HepG2 (cell line): Measurements from ENCODE around the gene VAMP2. TPM values are rescaled to one million over a fixed set of nuclear protein-coding genes. Genes with fewer than 3 reads are reported as not detected.

ENCODE experiments used
- ARID4A ChIP-seq: sonication (generic); formaldehyde crosslinking; IDR thresholded peaks from 2 replicates; pipeline ENCODE4 v1.5.0; 2020; ENCODE audit warnings: mild to moderate bottlenecking, missing genetic modification reagents, borderline replicate concordance
- ATF2 ChIP-seq: sonication (generic); formaldehyde crosslinking; IDR thresholded peaks from 2 replicates; pipeline ENCODE4 v1.4.0; 2020; ENCODE audit warnings: missing genetic modification reagents
- EP300 ChIP-seq, 3 experiments: sonication (generic) in 1 of 3; formaldehyde crosslinking in 1 of 3; IDR thresholded peaks; 2 replicates each; pipeline versions ENCODE4 v1.5.1 to v1.6.1; 2011 to 2020; ENCODE audit warnings: low read depth in 2 of 3, low read length in 2 of 3, borderline replicate concordance in 1 of 3, improper control_type of control experiment in 1 of 3, mild to moderate bottlenecking in 1 of 3, missing genetic modification reagents in 1 of 3, moderate library complexity in 1 of 3
- SOX13 ChIP-seq, 3 experiments: fragments of 450-650 bp in 1 of 3; sonication (generic) in 1 of 3; formaldehyde crosslinking in 1 of 3; IDR thresholded peaks in 2 of 3; conservative IDR thresholded peaks in 1 of 3; 2 replicates each; pipeline versions ENCODE4 v1.5.0 to v1.6.1; 2016 to 2020; ENCODE audit warnings: antibody characterized with exemption in 1 of 3, mild to moderate bottlenecking in 1 of 3, missing compliant biosample characterization in 1 of 3, missing genetic modification reagents in 1 of 3, moderate library complexity in 1 of 3
- SP4 ChIP-seq: sonication (generic); formaldehyde crosslinking; IDR thresholded peaks from 2 replicates; pipeline ENCODE4 v1.8.1; 2023; ENCODE audit warnings: mild to moderate bottlenecking, missing genetic modification reagents
- ZEB1 ChIP-seq: IDR thresholded peaks from 2 replicates; pipeline ENCODE4 v1.6.1; 2012; ENCODE audit warnings: mild to moderate bottlenecking, low read depth, inconsistent platforms; ENCODE audit not compliant: insufficient replicate concordance
- ZFP90 ChIP-seq: sonication (generic); formaldehyde crosslinking; IDR thresholded peaks from 2 replicates; pipeline ENCODE4 v1.8.0; 2022; ENCODE audit warnings: missing genetic modification reagents, mild to moderate bottlenecking, inconsistent platforms, borderline replicate concordance
- ZNF407 ChIP-seq: sonication (generic); formaldehyde crosslinking; IDR thresholded peaks from one replicate; pipeline ENCODE4 v1.5.1; 2020; ENCODE audit warnings: mild to moderate bottlenecking, missing genetic modification reagents; ENCODE audit errors: not compliant biosample characterization
- ZNF597 ChIP-seq: sonication (generic); formaldehyde crosslinking; IDR thresholded peaks from 2 replicates; pipeline ENCODE4 v1.5.0; 2020; ENCODE audit warnings: missing genetic modification reagents
- ZNF878 ChIP-seq: sonication (generic); formaldehyde crosslinking; IDR thresholded peaks from 2 replicates; pipeline ENCODE4 v1.8.1; 2023; ENCODE audit warnings: mild to moderate bottlenecking, missing genetic modification reagents, moderate library complexity
- polyA plus RNA-seq, 8 experiments: library from polyadenylated mRNA; depleted of rRNA in 3 of 8; stranded (reverse) in 7 of 8; unstranded in 1 of 8; fragments of >200 nt; fragmentation: Illumina TruSeq in 4 of 8; extraction: Trizol in 4 of 8; gene quantifications; 2 replicates each; pipeline versions ENCODE4 v1.2.1 to v1.2.3, GENCODE V29; 2011 to 2016; ENCODE audit warnings: low read depth in 4 of 8, missing spikeins in 1 of 8, mixed read lengths in 1 of 8; ENCODE audit not compliant: insufficient read depth in 1 of 8
- total RNA-seq, 5 experiments: library from RNA; depleted of rRNA; stranded (reverse); fragments of >200 nt; fragmentation: Illumina TruSeq; extraction: Trizol; gene quantifications; 2 replicates each; pipeline ENCODE4 v1.2.3, GENCODE V29; 2016; ENCODE audit warnings: low read depth in 1 of 5

Gene VAMP2
- total and polyA plus RNA-seq, 2 of the 13 experiments (the other 11 are each of a cell fraction or from before 2014, with no cell fraction given): 3.9 to 17.2 TPM

GRCh38 chr17:8187517-8188262 lies 24.9 kb upstream of the VAMP2 start (continued):
- TF ChIP-seq ZNF407 (CRISPR knock-in tag) (no peak), ZEB1 (peak; percentile 11), SOX13 (IDR thresholded peaks at IDR 0.05) (no peak), SOX13 (CRISPR knock-in tag; conservative IDR thresholded peaks at IDR 0.05 in 1 of 2, IDR thresholded peaks at IDR 0.05 in 1 of 2) (peak in 1 of 2 experiments; percentile 48; a peak in 1 of 4 replicates), ATF2 (CRISPR knock-in tag) (peak; percentile 66; the same call in 1 of the 2 replicates), EP300 (IDR thresholded peaks at IDR 0.05; ENCODE audit: low read depth in 2 of 2, low read length in 2 of 2) (peak in 1 of 2 experiments; percentile 24; a peak in 1 of 4 replicates), EP300 (CRISPR knock-in tag; IDR thresholded peaks at IDR 0.05; ENCODE audit: borderline replicate concordance) (no peak; the same call in 1 of the 2 replicates), ZNF597 (CRISPR knock-in tag) (0 out of 2 replicates have a peak, but pooled peaks have one; percentile 23), SP4 (CRISPR knock-in tag) (no peak), ZNF878 (CRISPR knock-in tag) (peak; percentile 92; the same call in 1 of the 2 replicates), ZFP90 (no peak), ARID4A (CRISPR knock-in tag) (peak; percentile 58; the same call in 1 of the 2 replicates)
